Mesodermal cell (in vitro differentiated cells): ENCODE results near the gene PLEKHA3.
"Not testable (repeated sequence)": the region's sequence is repeated elsewhere in the genome, so short reads cannot be mapped to it uniquely, and the experiment has no call there.

Experiments used
- H3K27ac ChIP-seq: 2 replicates; pipeline ENCODE4 v1.7.0; 2013; ENCODE audit warnings: mild to moderate bottlenecking, low read depth, low read length, moderate library complexity; ENCODE audit not compliant: severe bottlenecking
- H3K36me3 ChIP-seq: 2 replicates; pipeline ENCODE4 v1.7.1; 2013; ENCODE audit warnings: mild to moderate bottlenecking, low read length, moderate library complexity; ENCODE audit not compliant: control insufficient read depth, insufficient read depth
- H3K4me1 ChIP-seq: one replicate; pipeline ENCODE4 v1.7.1; 2013; ENCODE audit warnings: mild to moderate bottlenecking, low read length; ENCODE audit not compliant: insufficient read depth, control insufficient read depth, poor library complexity, severe bottlenecking
- H3K4me3 ChIP-seq: 2 replicates; pipeline ENCODE4 v1.7.0; 2013; ENCODE audit warnings: low read length, control low read depth, mild to moderate bottlenecking; ENCODE audit not compliant: insufficient read depth, poor library complexity, severe bottlenecking; ENCODE audit errors: extremely low read depth
- H3K9me3 ChIP-seq: 2 replicates; pipeline ENCODE4 v1.7.1; 2013; ENCODE audit warnings: mild to moderate bottlenecking, low read length, moderate library complexity; ENCODE audit not compliant: control insufficient read depth
- whole genome bisulfite sequencing, 2 experiments: methylation state at CpG; one replicate each; pipeline ENCODE4 v1.1.5; 2013; ENCODE audit warnings: missing lambda C conversion rate in 2 of 2; ENCODE audit not compliant: insufficient coverage in 2 of 2; 5-methylcytosine and 5-hydroxymethylcytosine counted together

The PLEKHA3 gene

DNA sequence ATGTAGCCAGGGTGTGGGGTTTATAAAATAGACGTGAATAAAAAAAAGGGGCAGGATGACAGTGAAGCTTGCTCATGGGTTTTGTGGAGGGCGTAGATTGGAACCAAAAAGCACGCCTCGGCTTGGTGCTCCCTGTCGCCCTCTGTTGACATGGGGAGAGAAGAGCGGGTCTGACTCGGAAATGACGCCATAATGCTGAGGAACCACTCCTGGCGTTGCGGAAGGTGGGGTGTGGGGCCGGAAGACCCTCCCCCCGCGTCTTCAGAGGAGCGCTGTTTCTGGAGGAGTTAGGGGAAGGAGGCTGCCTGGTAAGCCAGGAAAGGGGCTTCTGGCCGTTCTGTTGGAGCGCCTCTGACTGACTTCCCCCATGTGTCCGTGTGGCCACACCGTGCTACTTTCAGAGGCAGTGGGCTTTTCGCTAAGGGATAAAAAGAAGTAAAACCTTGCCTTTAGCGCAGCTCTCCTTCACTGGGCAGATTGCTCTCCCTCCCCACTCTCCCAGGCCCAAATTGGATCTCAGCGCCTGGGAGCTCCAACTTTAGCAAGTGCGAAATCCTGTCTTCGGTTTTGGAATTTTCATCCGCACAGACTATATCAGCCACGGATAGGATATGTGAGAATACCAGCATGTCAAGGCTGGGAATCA, 42.8 kb downstream of the PLEKHA3 start:
- no peaks in the 10 kb centered on the region for H3K9me3 ChIP-seq
- WGBS, 2 experiments, result 59% methylated on average over 18 to 25 of the region's 25 CpGs
- peak overlapping the region; percentile 52 for H3K4me3 ChIP-seq
- H3K27ac ChIP-seq, result peak overlapping the region; percentile 64
- peaks cover 10% of the 10 kb centered on the region for H3K36me3 ChIP-seq
- no peaks in the 10 kb centered on the region for H3K4me1 ChIP-seq

DNA sequence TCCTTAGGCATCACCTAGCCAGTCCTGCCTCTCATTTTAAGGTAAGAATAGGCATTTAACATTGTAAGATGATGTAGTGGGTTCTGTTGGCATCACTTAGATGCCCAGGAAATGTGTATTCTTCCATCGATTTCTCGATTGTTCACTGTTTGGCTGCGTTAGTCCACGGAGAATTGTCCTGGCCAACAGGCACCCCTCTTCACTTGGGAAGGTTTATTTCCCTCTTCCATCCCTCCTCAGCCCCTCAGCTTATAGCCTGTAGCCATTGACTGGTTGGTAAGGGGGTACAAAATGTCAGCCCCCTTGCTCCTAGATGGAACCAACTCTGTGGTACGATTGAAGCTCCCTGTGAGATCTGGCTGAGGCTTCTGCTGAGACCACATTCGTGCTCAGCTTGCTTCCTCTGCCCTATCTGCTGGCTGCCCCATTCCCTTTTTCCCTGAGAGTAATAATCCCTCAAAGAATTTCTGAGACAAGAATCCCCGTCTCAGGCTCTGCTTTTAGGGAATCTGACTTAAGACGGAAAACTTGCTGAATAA, 43.4 kb downstream of the PLEKHA3 start:
- 63 to 67% methylated on average over 3 of the region's 8 CpGs for WGBS, 2 experiments
- peaks cover 5% of the 10 kb centered on the region for H3K36me3 ChIP-seq
- peak overlapping the region; percentile 64 for H3K27ac ChIP-seq
- H3K4me3 ChIP-seq, result peak overlapping the region; percentile 52
- H3K4me1 ChIP-seq, result no peaks in the 10 kb centered on the region
- H3K9me3 ChIP-seq, result no peaks in the 10 kb centered on the region

DNA sequence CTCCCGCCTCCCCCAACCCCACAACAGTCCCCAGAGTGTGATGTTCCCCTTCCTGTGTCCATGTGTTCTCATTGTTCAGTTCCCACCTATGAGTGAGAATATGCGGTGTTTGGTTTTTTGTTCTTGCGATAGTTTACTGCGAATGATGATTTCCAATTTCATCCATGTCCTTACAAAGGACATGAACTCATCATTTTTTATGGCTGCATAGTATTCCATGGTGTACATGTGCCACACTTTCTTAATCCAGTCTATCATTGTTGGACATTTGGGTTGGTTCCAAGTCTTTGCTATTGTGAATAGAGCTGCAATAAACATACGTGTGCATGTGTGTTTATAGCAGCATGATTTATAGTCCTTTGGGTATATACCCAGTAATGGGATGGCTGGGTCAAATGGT, 44.8 kb downstream of the PLEKHA3 start:
- WGBS, 2 experiments, result no CpG with 5 or more reads among the region's 5 CpGs
- not testable (repeated sequence) for H3K4me1 ChIP-seq, H3K4me3 ChIP-seq, H3K36me3 ChIP-seq, H3K9me3 ChIP-seq, H3K27ac ChIP-seq

DNA sequence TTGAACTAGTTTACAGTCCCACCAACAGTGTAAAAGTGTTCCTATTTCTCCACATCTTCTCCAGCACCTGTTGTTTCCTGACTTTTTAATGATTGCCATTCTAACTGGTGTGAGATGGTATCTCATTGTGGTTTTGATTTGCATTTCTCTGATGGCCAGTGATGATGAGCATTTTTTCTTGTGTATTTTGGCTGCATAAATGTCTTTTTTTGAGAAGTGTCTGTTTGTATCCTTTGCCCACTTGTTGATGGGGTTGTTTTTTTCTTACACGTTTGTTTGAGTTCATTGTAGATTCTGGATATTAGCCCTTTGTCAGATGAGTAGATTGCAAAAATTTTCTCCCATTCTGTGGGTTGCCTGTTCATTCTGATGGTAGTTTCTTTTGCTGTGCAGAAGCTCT, 45.2 kb downstream of the PLEKHA3 start:
- not testable (repeated sequence) for H3K4me1 ChIP-seq, H3K27ac ChIP-seq, H3K36me3 ChIP-seq, H3K9me3 ChIP-seq, H3K4me3 ChIP-seq
- WGBS, 2 experiments, result no CpG with 5 or more reads among the region's 1 CpG

DNA sequence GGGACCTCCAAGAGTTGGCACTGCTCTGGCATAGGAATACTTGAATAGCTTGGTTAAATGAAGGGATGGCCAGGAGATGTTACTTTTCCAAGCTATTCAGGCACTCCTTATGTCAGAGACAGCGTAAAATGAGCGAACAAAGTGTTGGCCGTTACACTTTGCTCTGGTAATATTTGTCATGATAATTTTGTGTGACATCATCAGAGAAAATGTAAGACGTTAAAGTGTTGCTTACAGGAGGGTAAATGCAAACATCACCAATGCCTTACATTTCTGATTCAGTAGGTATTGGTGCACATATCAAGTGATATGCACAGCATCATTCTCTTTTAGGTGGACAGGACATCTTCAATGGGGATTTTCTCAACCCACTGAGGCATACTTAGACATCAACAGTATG, 46.0 kb downstream of the PLEKHA3 start:
- Histone ChIP-seq H3K4me1 (no peaks in the 10 kb centered on the region), H3K9me3 (no peaks in the 10 kb centered on the region), H3K27ac (no peak overlapping the region), H3K4me3 (no peak overlapping the region), H3K36me3 (no peaks in the 10 kb centered on the region)
- 82 to 96% methylated on average over 3 of the region's 4 CpGs for WGBS, 2 experiments

DNA sequence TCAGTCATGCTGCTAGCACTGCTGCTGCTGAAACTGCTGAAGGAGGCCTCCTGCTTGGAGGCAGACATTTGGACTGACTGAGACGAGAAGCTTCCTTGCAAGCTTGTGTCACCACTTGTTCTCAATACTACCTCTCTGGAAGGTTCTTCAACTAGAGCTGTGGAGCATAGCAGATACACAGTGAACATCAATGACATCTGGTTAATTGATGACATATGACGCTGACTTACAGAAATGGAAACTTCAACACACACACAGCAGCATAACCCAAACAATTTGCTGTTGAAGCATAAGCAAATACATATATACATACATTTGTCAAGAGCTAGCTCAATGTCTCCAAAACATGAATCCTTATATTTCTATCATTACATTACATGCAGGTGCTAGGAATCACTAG, 47.3 kb downstream of the PLEKHA3 start:
- Histone ChIP-seq H3K4me1 (no peaks in the 10 kb centered on the region), H3K36me3 (peaks cover 10% of the 10 kb centered on the region), H3K4me3 (no peak overlapping the region), H3K27ac (no peak overlapping the region), H3K9me3 (no peaks in the 10 kb centered on the region)
- WGBS, 2 experiments, result 80 to 90% methylated on average over 1 to 2 of the region's 2 CpGs

DNA sequence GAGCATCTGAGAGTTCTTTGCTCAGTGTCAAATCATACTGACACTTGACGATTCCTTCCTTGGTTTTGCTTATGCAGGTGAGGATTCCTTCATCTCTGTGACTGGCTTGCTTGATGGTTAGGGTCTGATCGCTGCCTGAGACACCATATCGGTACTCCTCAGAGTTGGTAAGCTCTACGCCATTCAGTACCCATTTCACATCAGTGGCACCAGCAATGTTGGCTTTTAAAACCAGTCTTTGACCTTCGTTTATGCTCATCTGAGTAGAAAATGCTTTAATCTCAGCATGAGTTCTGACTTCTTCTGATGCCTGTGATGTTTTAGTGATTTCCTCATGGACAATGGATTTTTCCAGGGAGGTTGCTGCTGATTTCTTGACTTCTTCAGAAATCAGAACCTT, 48.4 kb downstream of the PLEKHA3 start:
- WGBS, 2 experiments, result 91% methylated on average over 5 of the region's 5 CpGs
- Histone ChIP-seq H3K9me3 (no peaks in the 10 kb centered on the region), H3K27ac (no peak overlapping the region), H3K4me3 (no peak overlapping the region), H3K36me3 (peaks cover 18% of the 10 kb centered on the region), H3K4me1 (no peaks in the 10 kb centered on the region)

DNA sequence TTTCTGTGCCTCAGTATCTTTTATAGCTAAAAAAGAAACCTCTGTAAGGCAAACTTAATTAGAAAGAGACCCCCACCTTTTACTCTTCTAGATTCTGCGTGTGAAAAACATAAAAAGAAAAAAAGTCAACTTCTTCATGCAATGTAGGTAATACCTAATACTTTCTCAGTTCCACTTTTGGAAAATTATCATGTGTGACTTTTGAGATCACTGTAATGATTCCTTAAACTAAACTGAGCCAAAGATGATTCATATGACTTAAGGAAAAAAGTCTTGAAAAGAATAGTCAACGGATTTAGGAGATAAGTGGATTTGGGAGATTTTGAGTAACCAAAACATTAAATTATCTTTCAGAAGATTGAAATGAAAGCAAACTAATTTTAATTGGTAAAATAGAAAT, 48.9 kb downstream of the PLEKHA3 start:
- 83% methylated on average over 1 of the region's 2 CpGs; no CpG with 5 or more reads in 1 of the 2 experiments for WGBS, 2 experiments
- H3K4me1 ChIP-seq, result no peaks in the 10 kb centered on the region
- H3K36me3 ChIP-seq, result peaks cover 24% of the 10 kb centered on the region
- H3K9me3 ChIP-seq, result no peaks in the 10 kb centered on the region
- no peak overlapping the region for H3K4me3 ChIP-seq
- no peak overlapping the region for H3K27ac ChIP-seq

DNA sequence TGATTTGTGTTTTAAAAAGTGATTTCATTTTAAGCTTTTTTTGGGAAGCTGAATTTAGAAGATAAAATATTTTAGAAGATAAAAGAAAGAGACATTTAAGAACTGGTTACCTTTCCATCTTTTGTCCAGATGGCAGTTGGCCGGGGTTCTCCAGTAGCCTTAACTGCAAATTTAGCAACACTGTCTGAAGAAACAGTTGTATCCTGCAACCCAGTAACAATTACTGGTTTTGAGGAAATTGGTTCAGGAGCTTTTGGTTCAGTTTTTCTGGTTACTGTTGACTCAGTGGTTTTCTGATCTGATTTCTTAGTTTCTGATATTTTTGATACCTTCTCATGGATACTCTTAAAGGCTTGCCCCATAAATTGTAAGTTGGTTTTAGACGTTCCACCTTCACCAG, 49.9 kb downstream of the PLEKHA3 start:
- Histone ChIP-seq H3K36me3 (peaks cover 30% of the 10 kb centered on the region), H3K27ac (no peak overlapping the region), H3K4me1 (no peaks in the 10 kb centered on the region), H3K4me3 (no peak overlapping the region), H3K9me3 (no peaks in the 10 kb centered on the region)
- 90% methylated on average over 1 of the region's 2 CpGs; no CpG with 5 or more reads in 1 of the 2 experiments for WGBS, 2 experiments

DNA sequence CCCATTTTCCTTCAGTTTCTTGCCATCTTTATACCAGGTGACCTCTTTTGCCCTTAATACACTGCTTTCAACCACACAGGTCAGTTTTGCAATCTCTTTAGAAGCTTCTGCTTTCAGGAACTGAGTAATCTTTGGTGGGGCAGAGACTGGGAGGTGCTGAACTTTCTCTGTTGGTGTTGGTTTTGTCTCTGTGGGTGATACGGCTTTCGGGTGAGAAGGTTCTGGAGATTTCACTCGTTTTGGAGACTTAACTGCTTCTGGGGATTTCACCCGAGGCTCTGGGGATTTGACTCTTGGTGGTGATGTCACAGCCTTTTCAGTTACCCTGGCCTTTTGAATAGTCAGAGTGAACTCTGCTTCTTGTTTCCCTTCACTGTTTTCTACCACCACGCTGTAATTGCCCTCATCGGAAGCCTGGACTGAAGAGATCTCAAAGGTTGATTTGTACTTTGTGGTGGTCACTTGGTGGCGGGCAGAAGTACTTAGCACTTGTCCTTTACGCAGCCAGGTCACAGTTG, 50.4 kb downstream of the PLEKHA3 start:
- no peaks in the 10 kb centered on the region for H3K4me1 ChIP-seq
- H3K36me3 ChIP-seq, result peaks cover 30% of the 10 kb centered on the region
- no peak overlapping the region for H3K4me3 ChIP-seq
- H3K27ac ChIP-seq, result no peak overlapping the region
- H3K9me3 ChIP-seq, result no peaks in the 10 kb centered on the region
- WGBS, 2 experiments, result 75 to 93% methylated on average over 6 to 7 of the region's 8 CpGs

DNA sequence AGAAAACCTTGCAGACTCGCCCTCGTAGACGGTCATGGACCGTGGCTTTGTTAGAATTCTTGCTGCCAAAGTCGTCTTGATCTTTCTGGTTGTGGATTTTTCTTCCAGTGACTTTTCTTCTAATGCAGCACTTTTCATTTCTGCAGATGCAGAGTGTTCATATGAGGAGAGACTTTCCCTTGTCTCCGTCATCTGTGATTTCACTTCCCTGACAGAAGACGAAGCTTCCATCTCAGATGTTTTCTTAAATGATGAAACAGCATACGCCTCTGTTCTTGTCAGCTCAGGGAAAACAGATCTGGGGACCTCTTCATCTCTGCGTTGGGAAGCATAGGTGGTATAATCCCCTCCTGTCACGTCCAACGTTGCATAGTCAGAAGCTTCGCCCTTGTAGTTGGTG, 50.9 kb downstream of the PLEKHA3 start:
- Histone ChIP-seq H3K4me1 (no peaks in the 10 kb centered on the region), H3K27ac (no peak overlapping the region), H3K36me3 (peaks cover 30% of the 10 kb centered on the region), H3K9me3 (no peaks in the 10 kb centered on the region), H3K4me3 (no peak overlapping the region)
- 89 to 98% methylated on average over 12 of the region's 12 CpGs for WGBS, 2 experiments
